Inflammatory macrophage treated with lipopolysaccharide for 1 hour (primary cell): ENCODE data around the gene TFB2M.

Experiments used
- DNase-seq, 2 donors: peaks; one replicate each; pipeline ENCODE4 v3.0.0-alpha.2; 2020 to 2022

Gene TFB2M

GRCh38 chr1:246550402-246550801 lies 15.7 kb downstream of the TFB2M start:
- no peak for DNase-seq

- DNase-seq, result no peak
These were observed 16.4 kb downstream of the TFB2M start for GRCh38 chr1:246549665-246550064.

- DNase-seq, result no peak
These were observed 22.1 kb downstream of the TFB2M start for GRCh38 chr1:246544001-246544400.

- DNase-seq, result no peak
These were observed 25.1 kb downstream of the TFB2M start for GRCh38 chr1:246540738-246541491.

GRCh38 chr1:246537887-246538286 lies 28.2 kb downstream of the TFB2M start:
- no peak for DNase-seq

- DNase-seq, result no peak
These were observed 28.6 kb downstream of the TFB2M start for GRCh38 chr1:246537441-246537840.

GRCh38 chr1:246534114-246534513 lies 31.9 kb downstream of the TFB2M start:
- DNase-seq, result no peak

GRCh38 chr1:246533371-246533905 lies 32.6 kb downstream of the TFB2M start:
- DNase-seq, result no peak

GRCh38 chr1:246532519-246532918 lies 33.5 kb downstream of the TFB2M start:
- no peak for DNase-seq

- no peak for DNase-seq
These were observed 35.6 kb downstream of the TFB2M start for GRCh38 chr1:246530482-246530881.

- DNase-seq, result no peak
These were observed 36.9 kb downstream of the TFB2M start for GRCh38 chr1:246528933-246529731.

GRCh38 chr1:246527402-246528088 lies 38.5 kb downstream of the TFB2M start:
- DNase-seq, result no peak

GRCh38 chr1:246526915-246527314 lies 39.1 kb downstream of the TFB2M start:
- DNase-seq, result no peak

GRCh38 chr1:246526380-246526779 lies 39.7 kb downstream of the TFB2M start:
- no peak for DNase-seq

GRCh38 chr1:246519514-246519913 lies 46.5 kb downstream of the TFB2M start:
- DNase-seq, result no peak

- no peak for DNase-seq
These were observed 47.4 kb downstream of the TFB2M start for GRCh38 chr1:246518456-246519205.

GRCh38 chr1:246517391-246517790 lies 48.7 kb downstream of the TFB2M start:
- DNase-seq, result no peak

- DNase-seq, result no peak
These were observed 49.9 kb downstream of the TFB2M start for GRCh38 chr1:246516126-246516525.

- no peak for DNase-seq
These were observed 50.6 kb downstream of the TFB2M start for GRCh38 chr1:246515390-246516005.

- DNase-seq, result no peak
These were observed 52.3 kb downstream of the TFB2M start for GRCh38 chr1:246513619-246514343.

GRCh38 chr1:246513041-246513440 lies 53.0 kb downstream of the TFB2M start:
- no peak for DNase-seq
